HCT116 (cell line): ENCODE data around the gene LPA. TPM values are rescaled to one million over a fixed set of nuclear protein-coding genes. Genes with fewer than 3 reads are reported as not detected.

Experiments
- ATAC-seq: fragments of 200-7000 bp; cut with Tn5 transposase; 2 replicates; pipeline ENCODE4 v1.9.1; 2020; ENCODE audit warnings: mild to moderate bottlenecking, moderate library complexity
- BruUV-seq: library from RNA; stranded (reverse); fragments of 400-500 nt; replicated peaks from 2 replicates; lab custom pipeline; 2021; lab: Mats Ljungman, UMichigan
- CTCF ChIA-PET: fragments of 300-600 bp; sonication (Branson Sonifier 250); formaldehyde crosslinking; loops from one replicate; lab custom pipeline; 2021; ENCODE audit warnings: antibody characterized with exemption; lab: Charles Lee
- POLR2A ChIA-PET: fragments of 300-600, 350-600 bp; sonication (Branson Sonifier 250); formaldehyde crosslinking; loops from one replicate; lab custom pipeline; 2021; ENCODE audit warnings: antibody characterized with exemption; lab: Charles Lee
- RAD21 ChIA-PET, 2 experiments: fragments of 300-600 bp; sonication (Branson Sonifier 250); formaldehyde crosslinking; loops; one replicate each; lab custom pipeline; 2023; ENCODE audit warnings: low total read pairs in 2 of 2; ENCODE audit not compliant: uncharacterized antibody in 2 of 2, unreplicated experiment in 2 of 2, low non-redundant PET in 1 of 2; lab: Charles Lee
- DNase-seq: peaks from one replicate; pipeline ENCODE4 v3.0.0-alpha.2; 2010; ENCODE audit warnings: low read depth, low spot score
- H2AFZ ChIP-seq: fragments of 200-600 bp; shearing (Covaris generic), sonication (generic); 2 replicates; pipeline ENCODE4 v1.6.1; 2017; ENCODE audit warnings: low read depth, mixed run types, mixed read lengths, antibody characterized with exemption, low read length; ENCODE audit not compliant: poor library complexity, severe bottlenecking
- H3K27ac ChIP-seq: 2 replicates; pipeline ENCODE4 v1.5.1; 2012; ENCODE audit warnings: low read depth, low read length
- H3K27me3 ChIP-seq: fragments of 200-600 bp; sonication (generic); 2 replicates; pipeline ENCODE4 v1.6.1; 2016; ENCODE audit warnings: mixed run types, low read length, mixed read lengths; ENCODE audit not compliant: insufficient read depth
- H3K36me3 ChIP-seq, 2 experiments: fragments of 200-500 bp in 1 of 2; fragments of 200-600 bp in 1 of 2; sonication (Bioruptor generic) in 1 of 2; sonication (generic) in 1 of 2; 2 replicates each; pipeline versions ENCODE4 v1.5.1 to v1.6.1; 2014 to 2016; ENCODE audit warnings: low read length in 2 of 2, inconsistent platforms in 1 of 2, mixed read lengths in 1 of 2, mixed run types in 1 of 2; ENCODE audit not compliant: insufficient read depth in 2 of 2, control insufficient read depth in 1 of 2
- H3K4me1 ChIP-seq, 2 experiments: fragments of 200-600 bp in 1 of 2; sonication (generic) in 1 of 2; 2 replicates each; pipeline versions ENCODE4 v1.5.1 to v1.6.1; 2012 to 2017; ENCODE audit warnings: low read length in 2 of 2, inconsistent platforms in 1 of 2, mild to moderate bottlenecking in 1 of 2, mixed read lengths in 1 of 2, mixed run types in 1 of 2, moderate library complexity in 1 of 2; ENCODE audit not compliant: insufficient read depth in 2 of 2, control insufficient read depth in 1 of 2
- H3K4me2 ChIP-seq: fragments of 200-600 bp; sonication (generic); 2 replicates; pipeline ENCODE4 v1.6.1; 2017; ENCODE audit warnings: mixed run types, low read length, mixed read lengths
- H3K4me3 ChIP-seq, 2 experiments: fragments of 200-600 bp in 1 of 2; sonication (generic) in 1 of 2; replicated peaks in 1 of 2; 2 replicates each; pipeline ENCODE4 v1.5.1; 2011 to 2016; ENCODE audit warnings: low read length in 2 of 2, control low read depth in 1 of 2, low read depth in 1 of 2, mild to moderate bottlenecking in 1 of 2, mixed read lengths in 1 of 2, mixed run types in 1 of 2
- H3K79me2 ChIP-seq: fragments of 200-600 bp; sonication (generic); 2 replicates; pipeline ENCODE4 v1.6.1; 2017; ENCODE audit warnings: mild to moderate bottlenecking, mixed run types, low read length, moderate library complexity, mixed read lengths; ENCODE audit not compliant: insufficient read depth
- H3K9ac ChIP-seq: fragments of 200-600 bp; sonication (generic); 2 replicates; pipeline ENCODE4 v1.6.1; 2016; ENCODE audit warnings: low read length, mixed read lengths
- H3K9me2 ChIP-seq: fragments of 200-600 bp; sonication (generic), shearing (Covaris generic); 2 replicates; pipeline ENCODE4 v1.6.1; 2017; ENCODE audit warnings: mixed run types, mild to moderate bottlenecking, moderate library complexity; ENCODE audit not compliant: insufficient read depth
- H3K9me3 ChIP-seq, 2 experiments: fragments of 200-500 bp in 1 of 2; fragments of 200-600 bp in 1 of 2; sonication (Bioruptor generic) in 1 of 2; sonication (generic) in 1 of 2; 2 replicates each; pipeline ENCODE4 v1.6.1; 2014 to 2017; ENCODE audit warnings: low read length in 2 of 2, mixed read lengths in 2 of 2, inconsistent platforms in 1 of 2, low read depth in 1 of 2, mild to moderate bottlenecking in 1 of 2, mixed run types in 1 of 2, moderate library complexity in 1 of 2; ENCODE audit not compliant: control insufficient read depth in 1 of 2, insufficient read depth in 1 of 2
- H4K20me1 ChIP-seq: fragments of 200-600 bp; sonication (generic), shearing (Covaris generic); 2 replicates; pipeline ENCODE4 v1.6.1; 2017; ENCODE audit warnings: mixed run types, mild to moderate bottlenecking, moderate library complexity; ENCODE audit not compliant: insufficient read depth
- ATF3 ChIP-seq: IDR thresholded peaks from 2 replicates; pipeline ENCODE4 v1.6.1; 2012
- CTCF ChIP-seq, 3 experiments: fragments of 200-600 bp in 1 of 3; sonication (generic) in 1 of 3; IDR thresholded peaks in 2 of 3; conservative IDR thresholded peaks in 1 of 3; 2 replicates each; pipeline ENCODE4 v1.5.1; 2012 to 2017; ENCODE audit warnings: low read depth in 2 of 3, low read length in 2 of 3, antibody characterized with exemption in 1 of 3, borderline replicate concordance in 1 of 3, control low read depth in 1 of 3, mild to moderate bottlenecking in 1 of 3, mixed read lengths in 1 of 3, mixed run types in 1 of 3, moderate library complexity in 1 of 3; ENCODE audit not compliant: insufficient read depth in 1 of 3
- ELF1 ChIP-seq: IDR thresholded peaks from 2 replicates; pipeline ENCODE4 v1.6.1; 2012; ENCODE audit warnings: low read depth, borderline replicate concordance
- POLR2AphosphoS5 ChIP-seq: IDR thresholded peaks from 2 replicates; pipeline ENCODE4 v1.6.1; 2011; ENCODE audit warnings: mild to moderate bottlenecking, low read depth, low read length, moderate library complexity
- RAD21 ChIP-seq: IDR thresholded peaks from 2 replicates; pipeline ENCODE4 v1.6.1; 2012; ENCODE audit warnings: low read depth, mild to moderate bottlenecking
- REST ChIP-seq: IDR thresholded peaks from 2 replicates; pipeline ENCODE4 v1.6.1; 2012; ENCODE audit warnings: low read depth
- SIN3A ChIP-seq: IDR thresholded peaks from 2 replicates; pipeline ENCODE4 v1.6.1; 2012; ENCODE audit warnings: low read depth
- ZBTB33 ChIP-seq: IDR thresholded peaks from 2 replicates; pipeline ENCODE4 v1.6.1; 2011; ENCODE audit warnings: mild to moderate bottlenecking, low read length, moderate library complexity; ENCODE audit not compliant: insufficient replicate concordance; ENCODE audit errors: extremely low read depth
- ZFX ChIP-seq: fragments of 450-650 bp; IDR thresholded peaks from 2 replicates; pipeline ENCODE4 v1.6.1; 2017
- intact Hi-C: fragments of 100-400 bp; cut with micrococcal nuclease; formaldehyde crosslinking; loops from 2 replicates; pipeline ENCODE4 v1.10.0; 2022
- total RNA-seq: library from RNA; stranded (reverse); gene quantifications from one replicate; pipeline ENCODE4 v1.2.1, GENCODE V29; 2021; ENCODE audit not compliant: unreplicated experiment

The LPA gene
- total RNA-seq, 1 experiment from 2014 or later: not detected

- DNase-seq: no peak
- Histone ChIP-seq H3K4me2 (no peak overlapping the region), H3K79me2 (no peaks in the 10 kb centered on the region), H3K4me1 (no peaks in the 10 kb centered on the region), H3K9me3 (no peaks in the 10 kb centered on the region), H3K4me3 (no peak overlapping the region), H3K9ac (no peak overlapping the region), H3K36me3 (no peaks in the 10 kb centered on the region), H4K20me1 (no peaks in the 10 kb centered on the region), H3K27me3 (no peaks in the 10 kb centered on the region), H3K27ac (no peak overlapping the region), H3K9me2 (no peaks in the 10 kb centered on the region), H2AFZ (no peak overlapping the region)
- POLR2A ChIA-PET: no interaction called here
- TF ChIP-seq CTCF (IDR thresholded peaks at IDR 0.05 in 2 of 3, conservative IDR thresholded peaks at IDR 0.05 in 1 of 3; ENCODE audit: borderline replicate concordance in 1 of 3, insufficient read depth in 1 of 3, low read depth in 2 of 3, low read length in 2 of 3): no peak
- TF ChIP-seq REST: no peak
- no peak for TF ChIP-seq RAD21
- no peak for TF ChIP-seq ATF3
- TF ChIP-seq ZFX: no peak
- TF ChIP-seq ZBTB33: no peak
- no peak for TF ChIP-seq POLR2AphosphoS5
- TF ChIP-seq SIN3A: no peak
- no peak for TF ChIP-seq ELF1
- no TSS peak for BruUV-seq
- ATAC-seq: no peak
- intact Hi-C loops: no loop called here
- RAD21 ChIA-PET: no interaction called here
- CTCF ChIA-PET: no interaction called here
Observed at GRCh38 chr6:160678744-160679401, 14.8 kb upstream of the LPA start.
